Endometrial microvascular endothelial cells (primary cell): ENCODE data around the gene C2CD2. TPM values are rescaled to one million over a fixed set of nuclear protein-coding genes. Genes with fewer than 3 reads are reported as not detected.
"Not testable (repeated sequence)": the region's sequence is repeated elsewhere in the genome, so short reads cannot be mapped to it uniquely, and the experiment has no call there.

Experiments
- in situ Hi-C: cut with HindIII; loops from 2 replicates; pipeline ENCODE4 v1.10.0; 2017; ENCODE audit warnings: low sequenced_read_pairs, low pct_unique_long_range_greater_than_20kb; ENCODE audit errors: inconsistent ontology term
- total RNA-seq: library from RNA; depleted of rRNA; stranded (reverse); fragments of >200 nt; gene quantifications from one replicate; pipeline ENCODE4 v1.2.3, GENCODE V29; 2015; ENCODE audit errors: inconsistent ontology term

C2CD2 gene
- total RNA-seq, 1 donor from 2014 or later: 43.2 TPM

DNA sequence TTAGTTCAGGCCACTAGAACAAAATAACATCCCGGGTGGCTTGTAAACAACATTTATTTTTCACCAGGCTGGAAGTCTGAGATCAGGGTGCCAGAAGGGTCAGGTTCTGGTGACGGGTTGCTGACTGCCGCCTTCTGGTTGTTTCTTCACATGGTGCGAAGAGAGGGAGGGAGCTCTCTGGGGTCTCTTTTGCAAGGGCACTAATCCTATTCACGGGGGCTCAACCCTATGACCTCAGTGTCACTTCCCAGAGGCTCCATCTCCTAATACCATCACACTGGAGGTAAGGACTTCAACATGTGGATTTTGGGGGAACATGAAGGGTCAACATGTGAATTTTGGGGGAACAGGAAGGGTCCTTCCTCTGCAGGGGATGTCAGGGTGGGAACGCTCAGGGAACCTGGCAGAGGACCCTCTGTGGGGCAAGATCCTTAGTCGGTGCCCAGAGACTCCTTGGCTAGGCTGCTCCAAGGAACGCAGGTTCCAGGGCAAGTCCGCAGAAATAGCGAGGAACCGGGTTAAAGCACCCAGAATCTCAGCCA is 8.7 kb upstream of the C2CD2 start:
- in situ Hi-C loops: no loop called here

DNA sequence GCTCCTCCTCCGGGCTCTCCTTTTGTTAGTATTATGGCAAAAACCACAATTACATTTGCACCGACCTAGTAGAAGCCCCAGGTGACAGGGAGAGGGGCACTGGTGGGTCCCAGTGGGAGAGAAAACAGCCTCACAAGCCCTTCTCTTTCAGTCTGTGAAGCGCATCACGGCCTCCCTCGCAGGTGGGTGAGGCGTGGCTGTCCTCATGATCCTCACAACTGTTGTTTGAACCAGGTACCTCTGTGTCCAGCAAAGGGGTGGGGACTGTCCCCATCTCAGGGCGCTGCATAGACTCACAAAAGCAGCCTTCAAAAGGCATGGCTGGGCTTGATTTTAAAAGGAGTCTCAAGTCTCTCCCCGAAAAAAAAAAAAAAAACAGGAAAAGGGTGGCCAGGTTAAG is 7.9 kb upstream of the C2CD2 start:
- in situ Hi-C loops: no loop called here

DNA sequence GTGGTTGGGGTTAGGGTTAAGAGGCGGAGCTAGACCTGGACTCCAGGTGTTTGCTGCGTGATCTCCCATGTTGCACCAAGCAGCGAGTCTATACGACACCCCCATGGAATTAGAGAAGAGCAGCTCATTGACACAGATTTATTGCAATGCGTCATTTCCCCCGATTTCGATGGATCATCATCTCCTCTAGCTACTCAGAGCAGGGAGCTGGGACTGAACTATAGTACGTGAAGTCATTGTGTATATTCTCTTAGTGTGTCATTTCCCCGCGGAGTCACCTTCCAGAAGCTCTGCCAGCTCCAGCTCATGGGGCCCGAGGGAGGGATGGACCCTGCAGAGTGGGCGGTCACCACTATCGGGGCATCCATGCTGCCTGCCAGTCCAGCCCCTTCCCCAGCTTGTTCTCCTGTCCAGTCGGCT is 7.5 kb upstream of the C2CD2 start:
- in situ Hi-C loops: no loop called here

DNA sequence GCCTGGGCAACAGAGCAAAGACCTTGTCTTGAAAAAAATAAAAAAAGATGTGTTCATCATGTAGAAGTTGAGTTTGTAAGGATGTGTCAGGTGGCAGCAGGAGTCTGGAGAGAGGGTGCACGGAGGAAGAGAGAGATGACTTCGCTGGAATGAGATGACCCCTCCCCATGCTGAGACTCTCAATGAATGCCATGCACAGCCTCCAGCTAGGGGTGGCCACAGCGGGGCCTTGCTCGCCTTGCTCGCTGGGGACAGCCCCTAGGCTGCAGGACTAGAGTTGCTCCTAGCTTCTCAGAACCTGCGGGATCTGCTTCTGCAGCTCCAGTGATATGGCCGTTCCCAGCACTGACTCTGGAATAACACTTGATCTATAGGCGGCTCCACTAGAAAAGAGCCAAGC is 6.6 kb upstream of the C2CD2 start:
- in situ Hi-C loops: no loop called here

DNA sequence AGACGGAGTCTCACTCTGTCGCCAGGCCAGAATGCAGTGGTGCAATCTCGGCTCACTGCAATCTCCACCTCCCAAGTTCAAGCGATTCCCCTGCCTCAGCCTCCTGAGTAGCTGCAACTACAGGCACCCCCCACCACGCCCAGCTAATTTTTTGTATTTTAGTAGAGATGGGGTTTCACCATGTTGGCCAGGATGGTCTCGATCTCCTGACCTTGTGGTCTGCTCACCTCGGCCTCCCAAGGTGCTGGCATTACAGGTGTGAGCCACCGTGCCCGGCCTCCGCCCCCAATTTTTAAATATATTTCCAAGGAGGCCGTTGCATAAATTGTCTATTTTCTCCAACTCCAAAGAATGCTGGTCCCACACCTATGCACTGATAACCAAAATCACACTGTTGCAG is 5.9 kb upstream of the C2CD2 start:
- in situ Hi-C loops: not testable (repeated sequence)

DNA sequence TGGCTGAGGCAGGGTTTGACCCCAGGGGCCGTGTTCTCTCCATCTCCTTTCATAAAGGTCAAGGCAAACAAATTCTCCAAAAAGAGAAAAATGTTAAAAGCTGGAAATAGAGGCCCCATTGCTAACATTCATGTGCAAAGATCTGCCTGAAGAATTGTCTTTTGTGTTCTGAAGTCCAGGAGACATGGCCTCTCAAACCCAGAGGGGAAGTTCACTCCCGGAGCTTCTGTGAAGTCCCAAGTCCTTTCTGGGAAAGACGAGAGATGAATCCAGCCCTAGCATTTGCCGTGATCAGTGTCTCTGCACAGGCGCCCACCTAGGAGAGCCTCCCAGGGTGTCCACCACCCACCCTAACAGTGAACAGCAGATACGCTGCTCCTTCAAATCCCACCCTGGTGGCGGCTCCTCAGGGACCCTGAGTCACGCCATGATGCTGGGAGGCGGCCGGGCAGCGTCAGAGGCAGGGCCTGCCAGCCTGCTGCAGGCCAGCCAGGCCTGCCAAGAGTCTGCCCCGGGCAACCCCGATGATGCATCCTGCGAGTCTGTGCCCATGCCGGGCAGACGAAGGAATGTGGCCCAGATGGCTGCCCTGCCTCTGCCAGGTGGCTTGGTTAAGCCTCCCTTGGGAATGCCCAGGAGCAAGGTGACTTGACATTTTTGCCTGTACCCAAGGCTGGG is 5.2 kb upstream of the C2CD2 start:
- in situ Hi-C loops: no loop called here

DNA sequence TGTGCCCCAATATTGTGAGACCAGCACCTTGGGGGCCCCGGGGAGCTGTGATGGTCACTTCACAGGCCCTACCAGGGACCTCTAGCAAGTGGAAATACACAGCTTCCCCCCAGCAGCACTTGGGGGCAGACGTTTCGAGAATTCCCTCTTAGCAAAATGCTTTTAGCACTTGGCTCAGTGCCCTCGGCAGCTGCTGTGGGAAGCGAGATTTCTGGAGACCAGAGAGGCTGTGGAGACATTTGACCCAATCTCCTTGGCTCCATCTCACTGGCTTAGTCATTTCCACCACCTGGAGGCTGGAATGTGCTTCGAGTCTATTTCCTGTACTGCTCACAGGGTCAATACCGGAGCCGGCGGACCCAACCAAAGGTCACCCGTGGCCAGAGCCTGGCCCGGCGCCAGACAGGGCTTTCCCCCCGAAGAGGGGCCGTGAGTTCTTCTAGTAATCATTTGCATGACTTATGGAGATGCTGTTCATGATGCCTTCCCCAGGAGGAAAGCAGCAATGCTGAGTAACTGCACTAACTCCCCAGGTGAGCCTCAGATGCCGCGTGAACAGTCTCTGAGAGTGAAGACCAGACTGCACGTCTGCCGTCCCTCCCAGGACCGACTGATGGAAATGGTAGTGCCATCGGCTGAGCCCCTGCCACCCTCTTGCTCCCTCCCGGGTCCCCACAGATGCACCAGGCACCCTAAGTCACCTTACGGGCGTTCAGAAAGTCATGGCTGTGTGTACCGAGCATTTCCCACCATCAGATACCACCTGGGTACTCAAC is 4.4 kb upstream of the C2CD2 start:
- in situ Hi-C loops: no loop called here

DNA sequence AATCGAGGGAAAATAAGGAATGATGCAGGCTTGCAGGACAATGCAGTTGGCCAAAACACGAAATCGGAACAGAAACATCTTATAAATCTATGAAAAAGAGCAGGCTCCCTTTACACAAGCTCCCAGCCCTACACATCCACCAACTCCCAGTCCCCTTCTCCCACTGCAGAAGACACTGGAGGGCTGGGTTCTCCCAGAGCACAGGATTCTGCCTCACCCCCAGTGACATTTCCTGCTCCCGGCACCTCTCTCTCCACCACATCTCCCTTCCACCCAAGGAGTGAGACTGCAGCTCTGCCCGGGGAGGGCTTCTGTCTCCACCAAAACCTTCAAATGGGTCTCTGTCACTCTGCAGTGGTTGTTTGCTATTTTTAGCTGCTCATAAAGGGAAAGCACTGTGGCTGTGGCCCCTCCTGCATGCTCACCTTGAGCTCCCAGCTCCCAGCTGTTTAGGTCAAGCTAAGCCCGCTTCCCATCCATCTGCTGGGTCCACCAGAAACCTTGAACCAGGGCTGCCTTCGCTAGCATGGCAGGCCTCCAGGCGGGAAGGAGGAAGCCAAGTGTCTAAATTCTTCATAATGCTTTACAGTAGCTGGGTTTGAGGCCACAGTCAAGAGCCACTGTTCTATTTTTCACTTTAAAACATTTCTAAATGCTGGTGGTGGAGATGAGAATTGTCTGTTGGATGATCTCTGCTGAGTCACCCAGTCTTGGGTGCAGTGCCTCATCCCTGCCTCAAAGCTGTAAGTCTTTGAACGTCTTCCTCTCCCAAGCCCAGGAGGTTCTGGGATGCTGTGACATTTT is 3.3 kb upstream of the C2CD2 start:
- in situ Hi-C loops: no loop called here

DNA sequence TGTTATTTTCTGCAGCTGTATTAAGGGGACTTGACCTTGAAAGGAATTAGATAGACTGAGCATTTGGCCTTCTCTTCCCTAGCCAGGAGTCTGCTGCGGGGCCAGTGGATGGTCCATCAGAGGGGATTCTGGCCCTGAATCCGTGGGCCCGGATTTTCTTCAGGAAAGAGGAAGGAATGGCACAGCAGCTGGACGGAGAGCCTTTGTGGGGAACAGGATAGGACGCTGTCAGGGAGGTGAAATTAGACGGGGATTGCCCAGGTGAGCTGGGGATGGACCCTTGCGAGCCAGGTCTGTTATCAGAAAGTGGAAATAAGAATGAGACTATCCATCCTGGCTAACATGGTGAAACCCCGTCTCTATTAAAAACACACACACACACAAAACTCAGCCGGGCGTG is 1.7 kb upstream of the C2CD2 start:
- in situ Hi-C loops: no loop called here

DNA sequence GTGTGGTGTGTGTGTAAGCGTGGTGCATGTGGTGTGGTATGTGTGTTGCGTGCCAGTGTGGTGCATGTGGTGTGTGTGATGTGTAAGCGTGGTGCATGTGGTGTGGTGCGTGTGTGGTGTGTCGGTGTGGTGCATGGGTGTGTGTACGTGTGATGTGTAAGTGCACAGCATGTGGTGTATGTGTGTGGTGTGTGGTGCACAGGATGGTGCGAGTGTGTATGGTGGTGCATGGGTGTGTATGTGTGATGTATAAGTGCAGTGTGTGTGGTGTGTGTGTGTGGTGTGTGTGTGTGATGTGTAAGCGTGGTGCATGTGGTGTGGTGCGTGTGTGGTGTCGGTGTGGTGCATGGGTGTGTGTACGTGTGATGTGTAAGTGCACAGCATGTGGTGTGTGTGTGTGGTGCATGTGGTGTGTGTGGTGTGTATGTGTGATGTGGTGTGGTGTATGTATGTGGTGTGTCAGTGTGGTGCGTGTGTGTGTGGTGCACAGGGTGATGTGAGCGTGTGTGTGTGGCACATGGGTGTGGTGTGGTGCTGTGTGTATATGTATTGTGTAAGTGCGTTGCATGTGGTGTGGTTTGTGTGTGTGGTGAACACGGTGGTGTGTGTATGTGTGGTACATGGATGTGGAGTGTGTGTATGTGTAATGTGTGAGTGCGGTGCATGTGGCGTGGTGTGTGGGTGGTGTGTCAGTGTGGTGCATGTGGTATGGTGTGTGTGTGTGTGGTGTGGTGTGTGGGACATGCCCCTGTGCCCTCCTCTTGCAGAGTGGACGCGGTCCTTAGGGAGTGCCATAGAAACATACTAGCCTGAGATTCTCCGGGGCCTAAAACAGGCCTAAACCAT is 1.1 kb upstream of the C2CD2 start:
- in situ Hi-C loops: no loop called here

DNA sequence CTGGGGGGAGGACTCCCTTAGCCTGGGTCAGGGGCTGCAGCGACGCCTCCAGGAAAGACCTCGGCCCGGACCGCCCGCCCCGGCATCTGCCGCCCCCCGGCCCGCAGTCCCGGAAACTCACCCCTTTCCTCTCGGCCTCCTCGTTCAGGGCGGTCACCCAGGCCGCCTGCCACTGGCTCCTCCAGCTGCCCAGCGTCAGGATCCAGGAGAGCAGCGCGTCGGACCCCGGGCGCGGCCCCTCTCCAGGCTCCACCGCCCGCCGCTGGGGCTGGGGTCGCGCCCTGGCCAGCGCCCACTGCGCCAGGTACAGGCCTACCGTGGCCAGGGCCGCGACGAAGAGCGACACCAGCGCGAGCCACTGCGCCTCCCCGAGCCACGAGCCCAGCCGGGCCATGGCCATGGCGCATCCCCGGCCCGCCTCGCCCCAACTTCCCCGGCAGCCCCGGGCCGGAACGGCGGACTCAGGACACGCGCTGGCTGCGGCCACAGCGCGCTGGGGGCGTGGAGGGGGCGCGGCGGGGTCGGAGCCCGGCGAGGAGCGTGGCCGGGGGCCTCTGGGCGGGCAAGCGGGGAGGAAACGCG is 478 bp downstream of the C2CD2 start:
- in situ Hi-C loops: no loop called here

DNA sequence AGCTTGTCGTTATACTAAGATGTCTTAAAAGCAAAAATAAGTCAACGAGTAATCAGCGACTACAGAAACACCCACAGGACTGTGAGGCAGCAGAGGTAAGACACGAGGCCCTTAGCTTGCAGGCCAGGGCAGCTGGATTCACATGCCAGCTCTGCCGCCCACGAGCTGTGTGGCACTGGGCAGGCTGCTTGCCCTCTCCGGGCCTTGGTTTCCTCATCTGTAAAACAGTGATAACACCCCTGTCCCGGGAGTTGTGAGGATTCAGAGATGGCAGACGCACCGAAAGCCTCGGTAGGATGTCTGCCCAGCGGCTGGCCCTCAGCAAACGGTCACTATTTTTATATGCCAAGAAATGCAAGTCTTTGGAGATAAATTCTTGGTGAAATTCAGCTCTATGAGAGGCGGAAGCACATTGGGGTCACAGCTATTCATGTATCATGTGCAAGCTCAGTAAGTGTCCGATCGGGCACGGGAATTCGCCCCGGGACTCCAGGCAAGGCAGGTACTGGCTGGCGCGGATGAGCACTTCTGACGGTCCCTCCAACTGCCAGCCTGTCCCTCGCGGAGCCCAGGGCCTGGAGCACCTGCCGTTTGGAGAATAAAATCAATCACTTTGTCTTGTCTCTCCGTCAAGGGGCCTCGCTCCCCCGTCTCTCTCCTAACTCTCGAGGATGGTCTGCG is 1.1 kb downstream of the C2CD2 start:
- in situ Hi-C loops: no loop called here

DNA sequence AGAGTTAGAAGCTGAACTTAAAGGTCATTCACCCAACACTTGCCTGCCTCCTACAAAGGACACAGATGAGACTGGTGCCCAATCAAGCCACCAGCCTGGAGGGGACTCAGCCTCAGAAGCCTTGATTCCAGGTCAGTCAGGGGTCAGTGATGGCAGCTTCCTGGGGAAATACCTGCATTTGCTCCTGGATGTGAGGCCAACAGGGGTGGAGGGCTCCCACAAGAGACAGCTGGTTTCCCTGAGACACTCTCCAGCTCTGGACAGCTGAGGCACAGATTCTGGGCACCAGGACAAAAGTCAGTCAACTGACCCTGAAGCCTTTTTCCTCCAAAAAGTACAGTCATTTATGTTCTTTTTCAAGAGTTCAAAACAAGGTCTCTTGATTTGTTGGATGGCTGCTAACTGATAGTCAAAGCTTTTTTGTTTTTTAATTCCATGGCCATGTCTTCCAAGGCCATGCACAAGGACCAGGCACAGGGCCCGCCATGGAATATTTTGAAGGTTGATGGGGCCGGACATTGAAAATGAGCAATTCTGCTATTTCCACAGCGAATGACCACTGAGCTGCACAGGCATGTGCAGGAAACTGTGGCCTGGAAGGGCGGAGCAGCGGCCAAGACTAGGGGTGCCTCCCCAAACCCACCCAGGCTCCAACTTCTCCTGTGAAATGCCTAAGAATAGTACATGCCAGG is 1.8 kb downstream of the C2CD2 start:
- in situ Hi-C loops: no loop called here

DNA sequence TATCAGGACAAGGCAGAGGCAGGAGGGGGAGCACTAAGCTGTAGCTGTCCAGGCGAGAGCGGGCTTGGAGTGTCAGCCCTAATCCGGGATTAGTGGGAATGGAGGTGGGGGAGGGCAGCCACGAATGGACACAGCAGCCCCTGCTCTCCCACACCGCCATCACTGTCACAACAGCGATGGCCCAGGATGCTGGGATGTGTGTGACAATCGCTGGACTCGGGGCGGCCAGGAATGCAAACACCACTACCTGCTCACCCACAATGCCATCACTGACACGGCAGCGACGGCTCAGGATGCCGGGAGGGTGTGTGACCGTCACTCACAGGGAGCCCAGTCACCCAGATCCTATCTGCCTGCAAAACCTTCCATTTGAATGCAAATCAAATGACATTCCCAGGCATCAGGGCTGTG is 2.9 kb downstream of the C2CD2 start:
- in situ Hi-C loops: no loop called here

DNA sequence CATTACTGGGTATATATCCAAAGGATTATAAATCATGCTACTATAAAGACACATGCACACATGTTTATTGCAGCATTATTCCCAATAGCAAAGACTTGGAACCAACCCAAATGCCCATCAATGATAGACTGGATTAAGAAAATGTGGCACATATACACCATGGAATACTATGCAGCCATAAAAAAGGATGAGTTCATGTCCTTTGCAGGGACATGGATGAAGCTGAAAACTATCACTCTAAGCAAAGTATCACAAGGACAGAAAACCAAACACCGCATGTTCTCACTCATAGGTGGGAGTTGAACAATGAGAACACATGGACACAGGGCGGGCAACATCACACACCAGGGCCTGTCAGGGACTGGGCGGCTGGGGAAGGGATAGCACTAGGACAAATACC is 4.2 kb downstream of the C2CD2 start:
- in situ Hi-C loops: loop anchor here (25.0 kb wide), 1 partner anchor 138 kb away; no protein-coding TSS in a partner anchor

DNA sequence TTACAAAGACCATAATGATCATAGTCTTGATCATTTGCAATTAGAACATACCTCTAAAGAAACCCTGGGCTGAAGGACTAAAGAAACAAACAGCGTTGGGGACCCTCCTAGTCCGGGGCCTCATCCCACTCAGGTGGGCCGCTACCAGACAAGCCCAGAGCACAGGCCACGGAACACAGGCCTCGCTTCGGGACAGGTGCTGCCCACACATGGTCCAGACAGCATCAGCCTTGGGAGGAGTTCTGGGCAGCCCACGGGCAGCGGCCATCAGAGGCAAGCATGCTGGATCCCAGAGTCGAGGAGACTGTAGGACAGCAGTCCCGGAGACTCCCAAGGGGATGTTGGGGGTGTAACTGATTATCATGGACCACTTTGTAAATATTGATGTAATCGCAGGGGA is 4.9 kb downstream of the C2CD2 start:
- in situ Hi-C loops: loop anchor here (25.0 kb wide), 1 partner anchor 138 kb away; no protein-coding TSS in a partner anchor
